DLD1 (cell line): ENCODE data around the gene DUS1L.

Experiments used
- in situ Hi-C: cut with HindIII; loops from 2 replicates; pipeline ENCODE4 v1.10.0; 2017; ENCODE audit warnings: low sequenced_read_pairs

Gene DUS1L

GRCh38 chr17:82029391-82029790, 36.2 kb downstream of the DUS1L start:
- in situ Hi-C loops = no loop called here

DNA sequence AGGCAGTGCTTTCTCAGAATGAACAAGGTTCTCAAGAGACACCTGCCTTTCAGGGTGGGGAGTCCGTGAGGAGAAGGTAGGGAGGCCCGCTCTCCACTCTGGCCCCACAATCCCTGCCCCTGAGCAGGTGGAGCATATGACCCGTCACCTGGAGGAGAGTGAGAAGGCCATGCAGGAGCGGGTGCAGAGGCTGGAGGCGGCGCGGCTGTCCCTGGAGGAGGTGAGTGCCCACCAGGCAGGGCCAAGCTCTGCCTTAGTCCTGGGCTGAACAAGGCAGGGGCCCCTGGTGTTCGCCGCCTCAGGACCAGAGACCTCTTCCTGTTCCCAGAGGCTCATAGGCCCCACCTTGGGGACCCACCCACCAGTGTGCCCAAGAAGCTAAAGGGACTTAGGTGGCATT, 36.6 kb downstream of the DUS1L start:
- in situ Hi-C loops = no loop called here

DNA sequence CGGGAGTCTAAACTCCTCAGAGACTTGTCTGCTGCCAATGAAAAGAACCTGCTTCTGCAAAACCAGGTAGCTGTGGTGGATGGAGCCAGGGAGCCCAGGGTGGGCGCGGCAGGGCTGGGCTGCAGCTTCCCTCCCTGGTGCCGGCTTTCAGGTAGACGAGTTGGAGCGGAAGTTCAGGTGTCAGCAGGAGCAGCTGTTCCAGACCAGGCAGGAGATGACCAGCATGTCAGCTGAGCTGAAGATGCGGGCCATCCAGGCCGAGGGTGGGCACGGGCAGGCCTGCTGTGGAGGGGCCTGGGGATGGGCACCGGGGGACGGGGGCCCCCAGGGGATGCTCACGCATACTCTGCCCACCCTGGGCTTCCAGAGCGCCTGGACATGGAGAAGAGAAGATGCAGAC, 37.4 kb downstream of the DUS1L start:
- in situ Hi-C loops = no loop called here

DNA sequence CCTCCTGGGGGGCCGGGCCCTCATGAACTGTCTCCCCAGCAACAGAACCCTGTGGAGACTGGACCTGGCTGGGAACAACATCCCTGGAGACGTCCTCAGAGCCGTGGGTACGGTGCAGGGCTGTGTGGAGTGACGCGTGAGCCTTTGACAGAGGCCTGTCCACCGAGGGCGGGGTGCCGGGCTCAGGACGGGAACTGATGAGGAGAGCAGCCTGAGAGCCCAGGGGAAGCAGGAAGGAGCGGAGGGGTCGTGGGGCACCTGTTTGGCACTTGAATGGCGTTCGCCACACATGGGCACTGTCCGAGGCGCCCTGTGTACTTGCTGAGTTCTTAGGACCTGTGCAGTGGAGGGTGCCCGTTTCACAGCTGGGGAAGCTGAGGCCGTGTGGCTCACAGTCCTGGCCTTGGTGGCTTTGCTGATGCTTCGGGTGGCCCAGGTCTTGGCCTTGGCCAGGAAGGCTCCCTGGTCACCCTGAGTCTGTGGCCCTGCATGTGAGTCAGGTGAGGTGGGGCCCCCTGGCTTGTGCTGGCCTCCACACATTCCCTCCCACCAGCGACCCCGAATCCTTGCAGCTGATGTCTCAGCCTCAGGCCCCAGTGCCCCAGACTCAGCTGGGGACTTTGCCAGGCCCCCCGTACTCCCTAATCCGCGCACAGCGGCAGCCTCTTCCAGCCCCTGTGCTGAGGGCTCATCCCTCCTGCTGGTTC, 40.0 kb downstream of the DUS1L start:
- in situ Hi-C loops = no loop called here

GRCh38 chr17:82024859-82025258, 40.7 kb downstream of the DUS1L start:
- in situ Hi-C loops = no loop called here

DNA sequence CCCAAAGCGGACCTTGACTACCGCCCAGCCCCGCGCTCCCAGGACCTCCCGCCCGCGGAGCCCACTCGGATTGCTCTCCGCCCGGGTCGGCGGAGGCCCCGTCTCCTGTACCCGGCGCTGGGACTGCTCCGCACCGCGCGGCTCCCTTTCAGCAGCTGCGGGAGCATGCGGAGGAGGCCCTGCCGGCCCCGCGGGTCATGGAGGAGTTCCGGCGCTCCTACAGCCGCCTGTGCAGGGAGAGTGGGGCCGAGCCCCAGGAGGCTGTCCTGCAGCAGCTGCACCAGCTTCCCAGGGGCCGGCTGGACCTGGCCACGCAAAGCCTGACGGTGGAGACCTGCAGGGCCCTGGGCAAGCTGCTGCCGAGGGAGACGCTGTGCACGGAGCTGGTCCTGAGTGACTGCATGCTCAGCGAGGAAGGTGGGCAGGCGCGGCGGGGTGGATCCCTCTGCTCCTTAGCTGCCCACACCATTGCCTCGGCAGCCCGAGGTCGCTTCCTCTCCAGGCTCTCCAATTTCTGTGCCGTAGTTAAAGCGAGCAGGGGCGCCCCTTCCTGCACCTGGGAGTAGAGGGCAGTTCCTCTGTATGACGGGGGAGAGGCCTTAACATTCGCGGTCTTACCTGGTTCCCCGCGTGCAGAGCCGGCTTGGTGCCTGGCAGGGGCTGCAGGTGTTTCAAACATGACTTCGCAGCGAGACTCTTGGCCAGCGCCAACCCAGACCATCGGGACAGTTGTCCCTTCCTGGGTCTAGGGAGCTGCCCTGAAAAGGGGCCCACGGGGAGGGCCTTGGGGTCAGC, 42.0 kb downstream of the DUS1L start:
- in situ Hi-C loops = no loop called here

- in situ Hi-C loops = no loop called here
Observed at GRCh38 chr17:82022981-82023446, 42.6 kb downstream of the DUS1L start, which contains the start of gene LRRC45. Gene LRRC45 (plus strand): TSS chr17:82023305. CDS start chr17:82023644, 339 bp downstream.

DNA sequence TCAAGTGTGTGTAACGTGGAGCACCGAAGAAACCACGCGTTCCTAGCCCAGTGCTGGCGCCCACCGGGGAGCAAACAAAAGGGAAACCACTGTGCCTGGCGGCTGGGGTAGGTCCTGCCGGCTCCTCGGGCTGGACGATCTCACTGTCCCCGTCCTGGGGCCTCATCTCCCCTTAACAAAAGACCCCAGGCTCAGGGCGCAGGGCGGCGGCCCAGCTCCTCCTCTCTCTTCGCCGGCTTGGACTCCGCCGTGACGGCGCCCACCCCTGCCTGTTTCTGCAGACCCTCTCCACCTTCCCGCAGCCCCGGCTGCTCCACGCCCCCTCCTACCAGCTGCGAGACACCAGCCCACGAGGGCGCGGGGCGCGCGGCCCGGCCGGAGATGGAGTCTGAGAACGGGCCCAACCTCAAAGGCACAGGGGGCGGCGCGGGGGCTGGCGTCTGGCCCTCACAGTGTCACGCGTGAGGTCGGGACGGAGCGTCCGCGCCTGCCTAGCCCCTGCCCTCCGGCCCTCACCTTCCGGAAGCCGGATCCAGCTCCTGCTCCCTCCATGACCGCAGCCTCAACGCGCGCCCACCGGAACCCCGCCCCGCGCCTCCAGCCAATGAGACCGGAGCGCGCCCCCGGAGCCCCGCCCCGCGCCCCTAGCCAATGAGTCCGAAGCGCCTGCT, 43.2 kb downstream of the DUS1L start, which contains the start of gene CENPX:
TSS of gene CENPX (minus strand) at position 569 of the 671 bp plus-strand sequence. CDS start at position 552, 17 bp downstream.
- in situ Hi-C loops = no loop called here

GRCh38 chr17:82021900-82022309, 43.7 kb downstream of the DUS1L start:
- in situ Hi-C loops = no loop called here

GRCh38 chr17:82021107-82021899, 44.3 kb downstream of the DUS1L start:
- in situ Hi-C loops = no loop called here

DNA sequence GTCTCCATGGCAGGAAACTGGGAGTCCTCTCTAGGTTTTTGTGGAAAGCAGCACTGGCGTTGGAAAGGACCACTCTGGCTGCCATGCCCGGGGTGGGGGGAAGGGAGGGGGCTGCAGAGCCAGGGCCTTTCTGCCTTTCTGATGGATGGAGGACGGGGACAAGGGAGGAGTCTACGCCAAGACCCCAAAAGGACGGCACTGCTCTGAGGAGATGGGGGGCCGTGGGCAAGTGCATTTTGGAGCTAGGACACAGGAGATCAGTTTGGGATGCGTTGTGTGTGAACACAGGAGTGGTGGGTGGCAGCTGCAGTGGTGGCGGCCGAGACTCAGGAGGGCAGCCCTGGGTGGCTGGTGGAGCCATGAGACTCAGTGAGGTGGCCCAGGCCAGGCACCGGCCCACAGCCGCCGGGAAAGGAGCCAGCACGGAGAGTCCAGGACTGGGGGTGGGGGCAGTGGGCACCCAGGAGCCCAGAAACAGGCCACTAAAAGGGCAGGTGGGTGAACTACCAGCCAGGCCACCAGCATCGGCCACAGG, 45.0 kb downstream of the DUS1L start:
- in situ Hi-C loops = no loop called here

DNA sequence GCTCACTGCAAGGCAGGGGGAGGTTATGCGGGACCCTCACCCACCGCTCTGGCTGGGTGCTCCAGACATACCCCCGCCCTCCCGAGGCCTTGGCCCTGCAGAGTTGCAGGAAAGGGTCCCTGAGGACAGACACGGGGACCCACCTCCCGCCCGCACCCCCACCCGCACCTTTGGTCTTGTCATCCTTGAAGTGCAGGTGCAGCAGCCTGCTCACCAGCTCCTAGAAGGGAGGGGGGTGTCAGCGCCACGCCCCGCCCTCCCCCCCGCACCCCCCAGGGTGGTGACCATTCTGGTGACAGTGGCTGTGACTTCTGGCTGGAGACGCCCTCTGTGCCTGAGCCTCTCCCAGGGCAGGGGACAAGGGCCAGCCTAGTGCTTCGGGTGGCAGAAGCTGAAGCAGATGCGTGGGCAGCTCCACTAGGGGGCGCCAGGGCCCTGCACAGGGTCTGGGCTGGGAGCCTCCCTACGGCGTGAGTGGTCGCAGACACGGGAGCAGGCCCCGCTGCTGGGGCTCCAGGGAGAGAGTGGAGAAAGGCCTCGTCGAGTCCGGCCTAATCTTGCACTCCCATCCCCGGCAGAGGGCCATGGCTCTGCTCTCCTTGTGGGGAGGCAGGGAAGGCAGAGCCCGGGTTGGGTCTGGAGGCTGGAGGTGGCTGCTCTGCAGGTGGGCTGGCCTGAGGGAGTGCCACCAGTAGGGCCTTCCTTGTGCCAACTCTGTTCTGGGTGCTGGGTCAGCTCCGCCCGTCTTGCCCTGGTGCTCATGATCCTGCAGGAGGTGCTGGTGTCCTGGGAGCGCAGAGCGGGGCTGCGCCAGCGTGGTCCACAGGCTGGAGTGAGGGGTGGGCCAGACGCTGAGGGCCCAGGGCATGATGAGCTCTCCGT, 45.7 kb downstream of the DUS1L start:
- in situ Hi-C loops = no loop called here

GRCh38 chr17:82018989-82019689, 46.5 kb downstream of the DUS1L start:
- in situ Hi-C loops = no loop called here

- in situ Hi-C loops = no loop called here
Observed at GRCh38 chr17:82018152-82018988, 47.2 kb downstream of the DUS1L start.

DNA sequence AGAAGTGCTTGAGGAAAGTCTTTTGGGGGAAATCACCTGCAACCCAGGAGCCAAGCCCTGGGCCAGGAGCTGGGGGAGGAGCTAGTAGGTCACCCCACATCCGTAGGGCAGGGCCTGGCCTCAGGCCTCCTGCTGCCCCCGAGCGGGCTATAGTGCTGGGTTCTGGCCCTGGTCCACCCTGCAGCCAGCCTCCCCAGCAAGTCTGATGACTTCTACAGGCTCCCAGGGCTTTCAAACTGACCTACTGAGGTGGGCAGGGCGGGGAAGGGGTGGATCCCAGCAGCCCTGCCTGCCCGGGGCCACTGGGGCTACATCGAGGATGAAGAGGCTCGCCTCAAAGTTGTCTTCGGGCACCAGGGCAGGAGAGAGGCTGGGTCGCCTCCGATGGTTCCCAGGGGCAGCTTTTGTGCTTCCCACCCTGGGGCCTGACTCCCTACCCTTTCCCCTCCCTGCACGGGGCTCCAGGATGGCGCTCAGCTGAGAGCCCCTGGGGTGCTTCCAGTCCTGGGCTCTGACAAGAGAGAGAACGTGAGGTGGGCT, 47.9 kb downstream of the DUS1L start:
- in situ Hi-C loops = no loop called here

DNA sequence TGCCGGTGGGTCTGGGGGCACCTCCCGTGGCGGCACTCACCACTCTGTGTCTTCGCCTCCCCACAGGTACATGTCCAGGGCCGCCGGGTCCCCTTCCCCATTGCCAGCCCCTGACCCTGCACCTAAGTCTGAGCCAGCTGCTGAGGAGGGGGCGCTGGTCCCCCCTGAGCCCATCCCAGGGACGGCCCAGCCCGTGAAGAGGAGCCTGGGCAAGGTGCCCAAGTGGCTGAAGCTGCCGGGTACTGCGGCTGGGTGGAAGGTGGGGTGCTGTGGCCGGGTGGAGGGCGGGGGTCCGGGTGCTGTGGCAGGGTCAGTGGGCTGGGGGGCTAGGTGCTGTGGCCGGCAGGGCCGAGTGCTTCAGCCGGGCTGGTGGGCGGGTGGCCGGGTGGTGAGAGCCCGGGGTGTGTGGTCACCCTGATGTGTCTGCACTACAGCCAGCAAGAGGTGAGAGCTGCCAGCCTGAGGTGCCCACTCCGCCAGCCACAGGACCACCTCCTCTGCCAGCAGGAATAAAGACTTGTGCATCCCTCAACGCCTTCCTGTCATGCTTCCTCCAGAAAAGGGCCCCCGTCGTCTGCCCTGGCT, 48.6 kb downstream of the DUS1L start:
- in situ Hi-C loops = no loop called here
